GM23338 (cell line): ENCODE measurements around the gene TMEM182. TPM values are rescaled to one million over a fixed set of nuclear protein-coding genes. Genes with fewer than 3 reads are reported as not detected.

Experiments
- CREB1 ChIP-seq: fragments of 250-450 bp; sonication (Bioruptor Pico); IDR thresholded peaks from 2 replicates; pipeline ENCODE4 v1.5.0; 2020; ENCODE audit warnings: low read depth, mild to moderate bottlenecking, moderate library complexity
- ETS1 ChIP-seq: IDR thresholded peaks from 2 replicates; pipeline ENCODE4 v1.6.1; 2016; ENCODE audit warnings: antibody characterized with exemption
- EZH2phosphoT487 ChIP-seq: fragments of 200-600 bp; sonication (generic); IDR thresholded peaks from one replicate; pipeline ENCODE4 v1.8.1; 2018; ENCODE audit warnings: antibody characterized with exemption; ENCODE audit not compliant: unreplicated experiment
- JUNB ChIP-seq: IDR thresholded peaks from one replicate; pipeline ENCODE4 v1.6.1; 2016; ENCODE audit warnings: antibody characterized with exemption; ENCODE audit not compliant: unreplicated experiment
- POLR2AphosphoS5 ChIP-seq: IDR thresholded peaks from 2 replicates; pipeline ENCODE4 v1.6.1; 2016; ENCODE audit warnings: antibody characterized with exemption, low read depth
- STAT1 ChIP-seq: IDR thresholded peaks from one replicate; pipeline ENCODE4 v1.6.1; 2016; ENCODE audit warnings: antibody characterized with exemption; ENCODE audit not compliant: unreplicated experiment
- polyA plus RNA-seq: library from polyadenylated mRNA; unstranded; fragments of >200 nt; fragmentation: Nextera tagmentation; extraction: Ambion mirVana; gene quantifications from 2 replicates; pipeline ENCODE4 v1.2.1, GENCODE V29; 2016
- total RNA-seq: library from RNA; depleted of rRNA; stranded (reverse); fragments of >200 nt; shearing (Covaris generic); gene quantifications from 2 replicates; pipeline ENCODE4 v1.2.3, GENCODE V29; 2014
- TF ChIP-seq, protein P1 (sequence below): fragments of 250-450 bp; sonication (Bioruptor Pico); IDR thresholded peaks from 2 replicates; pipeline ENCODE4 v1.5.0; 2020; ENCODE audit warnings: mild to moderate bottlenecking, moderate library complexity
- TF ChIP-seq, protein P2 (sequence below): IDR thresholded peaks from one replicate; pipeline ENCODE4 v1.6.1; 2018; ENCODE audit warnings: antibody characterized with exemption; ENCODE audit not compliant: unreplicated experiment

The TMEM182 gene
- total and polyA plus RNA-seq, 2 experiments from 2014 or later = 5.2 to 7.2 TPM

DNA sequence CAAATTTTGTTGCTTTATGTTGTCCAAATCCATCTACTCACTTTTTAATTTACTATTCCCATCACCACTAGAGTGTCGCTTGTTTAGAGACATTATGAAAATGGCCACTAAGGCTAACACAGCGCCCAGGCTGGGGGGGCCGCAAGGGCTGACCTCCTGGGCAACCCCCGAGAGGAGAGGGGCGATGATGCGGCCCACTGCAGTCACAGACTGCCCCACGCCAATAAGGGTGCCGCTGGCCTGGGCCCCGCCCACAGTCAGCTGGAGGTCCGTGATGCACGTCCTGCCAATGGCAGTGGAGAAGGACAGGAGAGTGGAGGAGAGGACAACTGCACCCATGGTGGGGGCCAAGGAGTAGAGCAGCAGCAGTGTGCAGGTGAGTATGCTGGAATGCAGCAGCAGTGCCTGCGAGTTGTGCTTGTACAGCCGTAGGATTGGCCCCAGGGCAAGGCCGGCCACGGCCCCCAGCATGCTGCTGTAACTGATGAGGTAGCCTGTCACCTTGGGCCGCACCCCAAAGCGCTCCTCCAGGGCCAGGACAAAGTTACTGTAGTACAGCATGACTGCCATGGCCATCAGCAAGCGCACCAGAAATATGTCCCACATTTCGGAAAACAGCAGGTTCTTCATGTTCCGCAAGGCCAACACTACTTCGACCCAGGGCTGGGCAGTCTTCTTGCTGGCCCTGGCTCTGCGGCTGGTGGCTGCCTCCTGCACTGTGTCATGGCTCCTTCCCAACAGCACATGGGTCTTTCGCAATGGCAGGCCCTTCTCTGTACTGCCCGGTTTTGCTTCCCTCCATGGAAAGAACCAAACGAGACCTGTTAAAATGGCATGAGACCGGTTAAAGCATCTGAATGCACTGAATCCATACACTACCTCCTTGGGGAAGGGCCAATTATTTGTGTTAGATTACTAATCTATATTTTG lies 43.2 kb upstream of the TMEM182 start (continued):
- TF ChIP-seq, protein P1, sequence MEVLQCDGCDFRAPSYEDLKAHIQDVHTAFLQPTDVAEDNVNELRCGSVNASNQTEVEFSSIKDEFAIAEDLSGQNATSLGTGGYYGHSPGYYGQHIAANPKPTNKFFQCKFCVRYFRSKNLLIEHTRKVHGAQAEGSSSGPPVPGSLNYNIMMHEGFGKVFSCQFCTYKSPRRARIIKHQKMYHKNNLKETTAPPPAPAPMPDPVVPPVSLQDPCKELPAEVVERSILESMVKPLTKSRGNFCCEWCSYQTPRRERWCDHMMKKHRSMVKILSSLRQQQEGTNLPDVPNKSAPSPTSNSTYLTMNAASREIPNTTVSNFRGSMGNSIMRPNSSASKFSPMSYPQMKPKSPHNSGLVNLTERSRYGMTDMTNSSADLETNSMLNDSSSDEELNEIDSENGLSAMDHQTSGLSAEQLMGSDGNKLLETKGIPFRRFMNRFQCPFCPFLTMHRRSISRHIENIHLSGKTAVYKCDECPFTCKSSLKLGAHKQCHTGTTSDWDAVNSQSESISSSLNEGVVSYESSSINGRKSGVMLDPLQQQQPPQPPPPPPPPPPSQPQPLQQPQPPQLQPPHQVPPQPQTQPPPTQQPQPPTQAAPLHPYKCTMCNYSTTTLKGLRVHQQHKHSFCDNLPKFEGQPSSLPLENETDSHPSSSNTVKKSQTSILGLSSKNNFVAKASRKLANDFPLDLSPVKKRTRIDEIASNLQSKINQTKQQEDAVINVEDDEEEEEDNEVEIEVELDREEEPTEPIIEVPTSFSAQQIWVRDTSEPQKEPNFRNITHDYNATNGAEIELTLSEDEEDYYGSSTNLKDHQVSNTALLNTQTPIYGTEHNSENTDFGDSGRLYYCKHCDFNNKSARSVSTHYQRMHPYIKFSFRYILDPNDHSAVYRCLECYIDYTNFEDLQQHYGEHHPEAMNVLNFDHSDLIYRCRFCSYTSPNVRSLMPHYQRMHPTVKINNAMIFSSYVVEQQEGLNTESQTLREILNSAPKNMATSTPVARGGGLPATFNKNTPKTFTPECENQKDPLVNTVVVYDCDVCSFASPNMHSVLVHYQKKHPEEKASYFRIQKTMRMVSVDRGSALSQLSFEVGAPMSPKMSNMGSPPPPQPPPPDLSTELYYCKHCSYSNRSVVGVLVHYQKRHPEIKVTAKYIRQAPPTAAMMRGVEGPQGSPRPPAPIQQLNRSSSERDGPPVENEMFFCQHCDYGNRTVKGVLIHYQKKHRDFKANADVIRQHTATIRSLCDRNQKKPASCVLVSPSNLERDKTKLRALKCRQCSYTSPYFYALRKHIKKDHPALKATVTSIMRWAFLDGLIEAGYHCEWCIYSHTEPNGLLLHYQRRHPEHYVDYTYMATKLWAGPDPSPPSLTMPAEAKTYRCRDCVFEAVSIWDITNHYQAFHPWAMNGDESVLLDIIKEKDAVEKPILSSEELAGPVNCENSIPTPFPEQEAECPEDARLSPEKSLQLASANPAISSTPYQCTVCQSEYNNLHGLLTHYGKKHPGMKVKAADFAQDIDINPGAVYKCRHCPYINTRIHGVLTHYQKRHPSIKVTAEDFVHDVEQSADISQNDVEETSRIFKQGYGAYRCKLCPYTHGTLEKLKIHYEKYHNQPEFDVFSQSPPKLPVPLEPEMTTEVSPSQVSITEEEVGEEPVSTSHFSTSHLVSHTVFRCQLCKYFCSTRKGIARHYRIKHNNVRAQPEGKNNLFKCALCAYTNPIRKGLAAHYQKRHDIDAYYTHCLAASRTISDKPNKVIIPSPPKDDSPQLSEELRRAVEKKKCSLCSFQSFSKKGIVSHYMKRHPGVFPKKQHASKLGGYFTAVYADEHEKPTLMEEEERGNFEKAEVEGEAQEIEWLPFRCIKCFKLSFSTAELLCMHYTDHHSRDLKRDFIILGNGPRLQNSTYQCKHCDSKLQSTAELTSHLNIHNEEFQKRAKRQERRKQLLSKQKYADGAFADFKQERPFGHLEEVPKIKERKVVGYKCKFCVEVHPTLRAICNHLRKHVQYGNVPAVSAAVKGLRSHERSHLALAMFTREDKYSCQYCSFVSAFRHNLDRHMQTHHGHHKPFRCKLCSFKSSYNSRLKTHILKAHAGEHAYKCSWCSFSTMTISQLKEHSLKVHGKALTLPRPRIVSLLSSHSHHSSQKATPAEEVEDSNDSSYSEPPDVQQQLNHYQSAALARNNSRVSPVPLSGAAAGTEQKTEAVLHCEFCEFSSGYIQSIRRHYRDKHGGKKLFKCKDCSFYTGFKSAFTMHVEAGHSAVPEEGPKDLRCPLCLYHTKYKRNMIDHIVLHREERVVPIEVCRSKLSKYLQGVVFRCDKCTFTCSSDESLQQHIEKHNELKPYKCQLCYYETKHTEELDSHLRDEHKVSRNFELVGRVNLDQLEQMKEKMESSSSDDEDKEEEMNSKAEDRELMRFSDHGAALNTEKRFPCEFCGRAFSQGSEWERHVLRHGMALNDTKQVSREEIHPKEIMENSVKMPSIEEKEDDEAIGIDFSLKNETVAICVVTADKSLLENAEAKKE (CRISPR knock-in tag) = no peak
- TF ChIP-seq JUNB (no peak), STAT1 (no peak), POLR2AphosphoS5 (no peak), CREB1 (CRISPR knock-in tag) (no peak), ETS1 (no peak), EZH2phosphoT487 (no peak)
- TF ChIP-seq, protein P2, sequence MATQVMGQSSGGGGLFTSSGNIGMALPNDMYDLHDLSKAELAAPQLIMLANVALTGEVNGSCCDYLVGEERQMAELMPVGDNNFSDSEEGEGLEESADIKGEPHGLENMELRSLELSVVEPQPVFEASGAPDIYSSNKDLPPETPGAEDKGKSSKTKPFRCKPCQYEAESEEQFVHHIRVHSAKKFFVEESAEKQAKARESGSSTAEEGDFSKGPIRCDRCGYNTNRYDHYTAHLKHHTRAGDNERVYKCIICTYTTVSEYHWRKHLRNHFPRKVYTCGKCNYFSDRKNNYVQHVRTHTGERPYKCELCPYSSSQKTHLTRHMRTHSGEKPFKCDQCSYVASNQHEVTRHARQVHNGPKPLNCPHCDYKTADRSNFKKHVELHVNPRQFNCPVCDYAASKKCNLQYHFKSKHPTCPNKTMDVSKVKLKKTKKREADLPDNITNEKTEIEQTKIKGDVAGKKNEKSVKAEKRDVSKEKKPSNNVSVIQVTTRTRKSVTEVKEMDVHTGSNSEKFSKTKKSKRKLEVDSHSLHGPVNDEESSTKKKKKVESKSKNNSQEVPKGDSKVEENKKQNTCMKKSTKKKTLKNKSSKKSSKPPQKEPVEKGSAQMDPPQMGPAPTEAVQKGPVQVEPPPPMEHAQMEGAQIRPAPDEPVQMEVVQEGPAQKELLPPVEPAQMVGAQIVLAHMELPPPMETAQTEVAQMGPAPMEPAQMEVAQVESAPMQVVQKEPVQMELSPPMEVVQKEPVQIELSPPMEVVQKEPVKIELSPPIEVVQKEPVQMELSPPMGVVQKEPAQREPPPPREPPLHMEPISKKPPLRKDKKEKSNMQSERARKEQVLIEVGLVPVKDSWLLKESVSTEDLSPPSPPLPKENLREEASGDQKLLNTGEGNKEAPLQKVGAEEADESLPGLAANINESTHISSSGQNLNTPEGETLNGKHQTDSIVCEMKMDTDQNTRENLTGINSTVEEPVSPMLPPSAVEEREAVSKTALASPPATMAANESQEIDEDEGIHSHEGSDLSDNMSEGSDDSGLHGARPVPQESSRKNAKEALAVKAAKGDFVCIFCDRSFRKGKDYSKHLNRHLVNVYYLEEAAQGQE = no peak
